Measurements from ENCODE around the gene ATP6V1G3. TPM values are rescaled to one million over a fixed set of nuclear protein-coding genes. Genes with fewer than 3 reads are reported as not detected.

The ATP6V1G3 gene
- total and polyA plus RNA-seq, 9 of the 15 experiments (the other 6 are each of a cell fraction or from before 2014, with no cell fraction given) = 0.32 TPM; not detected in 8

DNA sequence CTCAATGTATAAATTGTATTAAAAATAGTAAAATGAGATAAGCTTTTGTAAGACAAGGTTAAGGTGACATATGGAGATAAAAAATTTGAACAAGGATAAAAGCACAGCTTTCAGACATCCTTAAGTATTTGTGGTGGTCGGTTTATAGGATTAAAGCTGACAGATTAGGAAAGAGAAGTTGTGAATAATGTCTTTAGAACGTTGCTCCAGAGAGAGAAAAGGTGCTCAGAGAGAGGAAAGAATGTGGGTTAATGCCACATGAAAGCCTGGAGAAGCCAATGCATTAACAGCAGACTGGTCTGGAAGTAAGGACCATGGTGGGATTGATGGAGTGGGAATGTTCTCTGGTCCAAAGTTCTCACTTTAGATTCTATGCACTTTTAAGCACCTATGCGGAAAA is 44.8 kb downstream of the ATP6V1G3 start:
- Histone ChIP-seq H3K9me3 (replicated peaks; ENCODE audit: control insufficient read depth, insufficient read depth, low read depth, low read length) (no peaks in the 10 kb centered on the region), H3K36me3 (ENCODE audit: control insufficient read depth, insufficient read depth, low read length) (no peaks in the 10 kb centered on the region), H3K9ac (ENCODE audit: insufficient read depth in 1 of 2, low read depth in 2 of 2, low read length in 2 of 2) (no peak overlapping the region), H3K9me1 (ENCODE audit: control insufficient read depth, insufficient read depth, low read length) (no peaks in the 10 kb centered on the region), H3K4me3 (no peak overlapping the region), H3K4me2 (ENCODE audit: insufficient read depth, low read length) (no peak overlapping the region), H3K79me2 (ENCODE audit: control insufficient read depth, insufficient read depth, low read length) (no peaks in the 10 kb centered on the region), H3K4me1 (replicated peaks in 1 of 2; ENCODE audit: control insufficient read depth in 2 of 2, insufficient read depth in 2 of 2, low read length in 2 of 2) (peaks cover 0 to 6% of the 10 kb centered on the region in 2 experiments; a peak in 1 of 5 replicates), H3K27me3 (ENCODE audit: control insufficient read depth in 2 of 2, insufficient read depth in 2 of 2, low read length in 2 of 2) (no peaks in the 10 kb centered on the region), H3K27ac (ENCODE audit: extremely low read depth, low read depth, low read length) (no peak overlapping the region), H2AFZ (ENCODE audit: low read depth, low read length) (no peak overlapping the region), H4K20me1 (replicated peaks; ENCODE audit: control insufficient read depth, insufficient read depth, low read length) (no peaks in the 10 kb centered on the region)
- ChIA-PET POLR2A (interaction anchor here (0.9 to 1.5 kb wide), 2 partner anchors 17 to 187 kb away, joined by 3 to 5 read pairs; no protein-coding TSS in a partner anchor), CTCF (ENCODE audit: low intra/inter-chr PET ratio) (no interaction called here)
- ATAC-seq (no peak), FAIRE-seq (no peak), DNase-seq (ENCODE audit: extremely low read depth in 1 of 4, low spot score in 3 of 4) (no peak)
- BruUV-seq (replicated peaks) = no TSS peak
- 7% methylated on average over 3 of the region's 3 CpGs for WGBS (ENCODE audit: insufficient coverage, low coverage, missing lambda C conversion rate)
- intact Hi-C loops (cut with micrococcal nuclease) = no loop called here
- TF ChIP-seq ZNF77 (CRISPR knock-in tag; IDR thresholded peaks at IDR 0.05) (no peak), LEF1 (IDR thresholded peaks at IDR 0.05) (no peak), ZNF644 (tag; IDR thresholded peaks at IDR 0.05; ENCODE audit: low read depth) (no peak), ZNF589 (CRISPR knock-in tag; IDR thresholded peaks at IDR 0.05; ENCODE audit: low read depth) (no peak), RUNX1 (IDR thresholded peaks at IDR 0.05; ENCODE audit: low read depth) (no peak), CBFA2T3 (IDR thresholded peaks at IDR 0.05) (no peak), CBX1 (IDR thresholded peaks at IDR 0.05; ENCODE audit: low read depth) (no peak), POLR3G (IDR thresholded peaks at IDR 0.05; ENCODE audit: extremely low read depth, insufficient read length, insufficient replicate concordance) (no peak), SMARCA4 (IDR thresholded peaks at IDR 0.05) (no peak), HDAC3 (IDR thresholded peaks at IDR 0.05; ENCODE audit: borderline replicate concordance, partially characterized antibody) (no peak), MAFF (IDR thresholded peaks at IDR 0.05; ENCODE audit: low read length) (no peak), KDM4B (IDR thresholded peaks at IDR 0.05; ENCODE audit: borderline replicate concordance in 2 of 2, low read depth in 1 of 2) (no peak), PTRF (tag; IDR thresholded peaks at IDR 0.05) (no peak), SIN3B (IDR thresholded peaks at IDR 0.05; ENCODE audit: low read depth) (no peak)
- TF ChIP-seq, protein P1, sequence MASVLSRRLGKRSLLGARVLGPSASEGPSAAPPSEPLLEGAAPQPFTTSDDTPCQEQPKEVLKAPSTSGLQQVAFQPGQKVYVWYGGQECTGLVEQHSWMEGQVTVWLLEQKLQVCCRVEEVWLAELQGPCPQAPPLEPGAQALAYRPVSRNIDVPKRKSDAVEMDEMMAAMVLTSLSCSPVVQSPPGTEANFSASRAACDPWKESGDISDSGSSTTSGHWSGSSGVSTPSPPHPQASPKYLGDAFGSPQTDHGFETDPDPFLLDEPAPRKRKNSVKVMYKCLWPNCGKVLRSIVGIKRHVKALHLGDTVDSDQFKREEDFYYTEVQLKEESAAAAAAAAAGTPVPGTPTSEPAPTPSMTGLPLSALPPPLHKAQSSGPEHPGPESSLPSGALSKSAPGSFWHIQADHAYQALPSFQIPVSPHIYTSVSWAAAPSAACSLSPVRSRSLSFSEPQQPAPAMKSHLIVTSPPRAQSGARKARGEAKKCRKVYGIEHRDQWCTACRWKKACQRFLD (CRISPR knock-in tag; IDR thresholded peaks at IDR 0.05) = no peak
- TF ChIP-seq, protein P2, sequence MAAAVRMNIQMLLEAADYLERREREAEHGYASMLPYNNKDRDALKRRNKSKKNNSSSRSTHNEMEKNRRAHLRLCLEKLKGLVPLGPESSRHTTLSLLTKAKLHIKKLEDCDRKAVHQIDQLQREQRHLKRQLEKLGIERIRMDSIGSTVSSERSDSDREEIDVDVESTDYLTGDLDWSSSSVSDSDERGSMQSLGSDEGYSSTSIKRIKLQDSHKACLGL (CRISPR knock-in tag; IDR thresholded peaks at IDR 0.05; ENCODE audit: borderline replicate concordance, poor library complexity, severe bottlenecking) = no peak
- in situ Hi-C loops (cut with MboI) = no loop called here

All from K562 (cell line).